Medulla oblongata (tissue), 1 donor: Measurements from ENCODE around the gene TSPEAR.

Experiments used
- DNase-seq: peaks from one replicate; pipeline ENCODE4 v3.0.0-alpha.2; 2015; ENCODE audit errors: extremely low spot score

Gene TSPEAR

DNA sequence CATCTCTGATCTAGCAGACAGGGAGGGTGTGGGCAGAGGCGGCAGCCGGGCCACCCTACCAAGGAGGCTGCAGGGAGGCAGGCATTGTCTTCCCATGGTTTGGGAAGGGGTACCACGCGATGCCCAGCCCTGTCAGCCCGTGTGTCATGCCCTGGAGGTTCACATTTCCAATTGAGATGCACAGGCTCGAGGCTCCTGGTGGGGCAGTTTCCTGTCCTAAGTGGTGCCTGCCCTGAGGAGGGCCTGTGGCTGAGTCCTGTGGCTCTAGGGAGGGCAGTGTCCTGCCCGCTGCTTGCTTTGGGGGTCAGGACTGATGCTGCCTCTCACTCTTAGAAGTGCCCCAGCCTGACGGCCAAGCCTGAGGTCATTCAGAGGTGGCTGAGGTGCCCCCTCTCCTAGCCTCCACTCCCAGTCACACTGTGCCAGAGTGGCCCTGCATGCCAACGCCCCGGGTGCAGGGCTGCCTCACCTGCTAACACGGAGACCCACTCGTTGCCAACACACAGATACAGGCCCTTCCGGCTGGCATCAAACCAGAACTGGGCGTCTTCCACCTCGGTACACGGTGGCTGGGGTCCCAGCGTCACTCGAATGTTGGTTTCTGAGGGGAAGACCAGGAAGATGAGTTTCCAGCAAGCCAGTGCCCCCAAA is 183.3 kb downstream of the TSPEAR start:
- no peak for DNase-seq

DNA sequence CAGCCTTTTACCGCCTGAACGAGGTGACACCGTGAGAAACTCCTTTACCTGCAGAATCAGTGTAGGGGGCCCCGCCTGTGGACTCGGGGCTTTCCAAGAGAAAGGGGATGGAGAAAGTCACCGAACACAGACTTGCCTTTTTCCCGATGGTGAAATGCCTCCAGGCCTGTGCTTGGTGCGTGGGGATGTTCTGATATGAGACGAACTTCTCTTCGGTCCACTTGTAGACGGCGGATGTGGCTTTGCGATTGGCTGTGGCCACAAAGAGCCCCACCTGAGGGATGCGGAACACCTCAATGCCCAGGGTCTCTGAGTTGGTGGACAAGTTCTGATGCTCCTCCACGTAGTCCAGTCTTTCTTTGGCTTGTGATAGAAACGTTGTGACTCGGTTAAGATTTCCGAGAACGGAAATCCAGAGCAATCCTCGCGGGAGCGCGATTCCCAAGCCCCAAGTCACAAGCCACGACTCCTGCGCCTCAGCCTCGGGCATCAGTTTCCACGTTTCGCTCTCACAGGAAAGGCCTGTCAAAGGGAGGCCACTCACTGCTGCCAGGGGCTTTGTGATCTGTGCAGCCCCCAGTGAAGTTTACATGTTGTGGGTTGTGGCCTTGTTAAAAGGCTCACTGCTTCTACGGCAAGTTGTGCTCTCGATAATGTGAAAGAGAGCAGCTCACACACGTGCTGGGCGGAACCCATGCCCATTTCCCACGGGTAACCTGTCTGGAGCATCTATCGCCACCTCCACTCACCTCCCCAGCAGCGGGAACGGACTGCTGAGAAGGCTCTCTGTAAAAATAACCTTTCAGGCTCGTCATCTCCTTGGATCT is 184.0 kb downstream of the TSPEAR start:
- DNase-seq = no peak

DNA sequence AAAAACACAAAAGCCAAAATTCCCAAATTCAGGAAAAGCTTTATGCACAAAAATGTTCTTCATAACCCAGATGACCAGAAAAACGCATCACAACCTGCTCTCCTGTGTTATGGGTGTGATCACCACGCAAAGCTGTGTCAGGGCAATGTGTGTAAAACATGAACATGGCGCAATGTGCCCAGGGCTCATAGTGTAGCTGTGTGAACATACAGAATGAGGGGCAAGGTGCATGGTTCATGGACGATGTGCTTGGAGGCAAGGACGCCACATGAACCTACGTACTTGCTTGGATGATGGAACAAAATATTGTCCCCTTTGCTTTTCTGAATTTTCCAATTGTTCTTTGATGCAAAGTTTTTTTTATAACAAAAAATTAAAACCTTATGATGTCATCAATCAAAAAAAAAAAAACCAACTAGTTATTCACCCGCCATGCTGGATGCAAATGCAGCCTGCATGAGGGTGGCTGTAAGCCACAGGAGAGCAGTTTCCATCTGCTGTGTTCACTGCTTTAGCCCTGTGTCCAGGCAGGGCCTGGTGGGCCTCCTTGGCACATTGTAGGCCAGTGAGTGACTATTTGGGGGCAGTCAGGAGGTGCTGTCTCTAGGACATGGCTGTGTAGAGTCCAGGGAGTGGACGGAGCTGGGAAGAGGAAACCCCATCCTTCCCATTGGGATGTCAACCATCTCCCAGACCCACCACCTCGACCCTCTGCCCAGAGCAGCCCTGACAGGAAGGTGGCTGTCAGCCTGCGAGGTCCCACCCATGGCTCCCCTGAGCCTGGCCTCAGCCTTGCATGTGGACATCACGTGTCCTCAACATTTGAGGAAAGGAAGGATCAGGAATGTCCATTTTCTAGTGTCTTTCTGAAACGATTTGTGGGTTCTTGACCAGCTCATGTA is 185.0 kb downstream of the TSPEAR start:
- DNase-seq = no peak

DNA sequence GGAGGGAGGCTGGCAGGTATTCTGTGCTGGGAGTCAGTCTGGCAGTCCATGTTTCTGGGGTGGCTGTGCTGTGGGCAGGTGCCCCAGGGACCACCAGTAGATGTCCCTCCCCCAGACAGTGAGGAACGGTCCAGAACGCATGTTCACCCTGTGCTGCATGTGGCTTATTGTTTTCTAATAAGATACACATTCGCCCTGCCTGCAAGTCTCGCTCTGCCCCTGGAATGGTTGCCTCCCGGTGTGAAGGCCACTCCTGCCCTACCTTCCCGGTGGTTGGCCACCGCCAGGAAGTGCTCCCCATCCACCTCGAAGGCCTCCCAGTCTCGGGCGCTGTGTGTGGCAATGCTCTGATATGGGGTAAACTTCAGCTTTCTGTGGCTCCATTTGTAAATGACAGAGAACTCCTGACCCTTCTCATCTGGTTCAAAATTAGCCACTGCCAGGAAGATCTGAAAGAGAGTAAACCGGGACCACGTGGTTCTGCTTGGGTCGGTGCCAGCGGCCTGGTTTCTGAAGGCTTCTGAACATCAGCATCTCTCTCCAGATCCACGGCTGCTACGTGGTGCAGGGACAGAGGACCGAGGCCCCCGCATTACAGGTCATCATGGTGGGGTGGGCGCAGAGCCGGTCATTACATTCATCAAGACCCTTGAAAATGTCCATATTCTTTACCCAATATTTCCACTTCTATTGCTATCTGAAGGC is 185.8 kb downstream of the TSPEAR start:
- no peak for DNase-seq

DNA sequence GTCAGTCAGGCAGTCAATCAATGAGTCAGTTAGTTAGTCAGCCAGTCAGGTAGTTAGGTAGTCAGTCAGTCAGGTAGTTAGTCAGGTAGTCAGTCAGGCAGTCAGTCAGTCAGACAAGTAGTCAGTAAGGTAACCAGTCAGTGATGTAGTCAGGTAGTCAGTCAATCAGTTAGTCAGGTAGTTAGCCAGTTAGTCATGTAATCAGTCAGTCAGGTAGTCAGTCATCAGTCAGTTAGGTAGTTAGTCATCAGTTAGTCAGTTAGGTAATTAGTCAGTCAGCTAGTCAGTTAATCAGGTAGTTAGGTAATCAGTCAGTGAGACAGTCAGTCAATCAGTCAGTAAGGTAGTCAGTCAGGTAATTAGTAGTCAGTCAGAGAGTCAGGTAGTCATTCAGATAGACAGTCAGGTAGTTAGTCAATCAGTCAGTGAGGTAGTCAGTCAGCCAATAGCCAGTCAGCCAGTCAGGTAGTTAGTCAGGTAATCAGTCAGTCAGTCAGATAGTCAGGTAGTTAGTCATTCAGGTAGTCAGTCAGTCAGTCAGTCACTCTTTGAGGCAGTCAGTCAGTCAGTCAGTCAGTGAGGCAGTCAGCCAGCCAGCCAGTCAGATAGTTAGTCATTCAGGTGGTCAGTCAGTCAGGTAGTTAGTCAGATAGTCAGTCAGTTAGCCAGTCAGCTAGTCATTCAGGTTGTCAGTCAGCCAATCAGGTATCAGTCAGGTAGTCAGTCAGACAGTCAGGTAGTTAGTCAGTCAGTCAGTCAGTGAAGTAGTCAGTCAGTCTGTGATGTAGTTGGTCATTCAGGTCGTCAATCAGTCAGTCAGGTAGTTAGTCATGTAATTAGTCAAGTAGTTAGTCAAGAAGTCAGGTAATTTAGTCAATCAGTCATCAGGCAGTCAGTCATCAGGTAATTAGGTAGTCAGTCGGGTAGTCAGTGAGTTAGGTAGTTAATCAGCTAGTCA is 186.7 kb downstream of the TSPEAR start:
- no peak for DNase-seq

DNA sequence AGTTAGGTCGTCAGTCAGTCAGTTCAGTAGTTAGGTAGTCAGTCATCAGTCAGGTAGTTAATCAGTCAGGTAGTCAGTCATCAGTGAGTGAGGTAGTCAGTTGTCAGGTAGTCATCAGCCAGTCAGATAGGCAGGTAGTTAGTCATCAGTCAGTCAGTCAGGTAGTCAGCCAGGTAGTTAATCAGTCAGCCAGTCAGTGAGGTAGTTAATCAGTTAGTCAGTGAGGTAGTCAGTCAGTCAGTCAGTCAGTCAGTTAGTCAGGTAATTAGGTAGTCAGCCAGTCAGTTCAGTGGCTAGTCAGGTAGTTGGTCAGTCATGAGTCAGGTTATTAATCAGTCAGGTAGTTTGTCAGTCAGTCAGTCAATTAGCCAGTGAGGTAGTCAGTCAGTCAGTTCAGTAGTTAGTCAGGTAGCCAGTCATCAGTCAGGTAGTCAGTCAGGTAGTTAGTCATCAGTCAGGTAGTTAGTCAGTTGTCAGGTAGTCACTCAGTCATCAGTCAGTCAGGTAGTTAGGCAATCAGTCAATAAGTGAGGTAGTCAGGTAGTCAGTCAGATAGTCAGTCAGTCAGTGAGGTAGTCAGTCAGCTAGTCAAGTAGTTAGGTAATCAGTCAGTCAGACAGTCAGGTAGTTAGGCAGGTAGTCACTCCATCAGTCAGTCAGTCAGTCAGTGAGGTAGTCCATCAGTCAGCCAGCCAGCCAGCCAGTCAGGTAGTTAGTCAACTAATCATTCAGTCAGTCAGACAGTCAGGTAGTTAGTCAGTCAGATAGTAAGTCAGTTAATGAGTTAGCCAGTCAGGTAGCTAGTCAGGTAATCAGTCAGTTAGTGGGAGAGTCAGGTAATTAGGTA is 187.6 kb downstream of the TSPEAR start:
- DNase-seq = no peak

DNA sequence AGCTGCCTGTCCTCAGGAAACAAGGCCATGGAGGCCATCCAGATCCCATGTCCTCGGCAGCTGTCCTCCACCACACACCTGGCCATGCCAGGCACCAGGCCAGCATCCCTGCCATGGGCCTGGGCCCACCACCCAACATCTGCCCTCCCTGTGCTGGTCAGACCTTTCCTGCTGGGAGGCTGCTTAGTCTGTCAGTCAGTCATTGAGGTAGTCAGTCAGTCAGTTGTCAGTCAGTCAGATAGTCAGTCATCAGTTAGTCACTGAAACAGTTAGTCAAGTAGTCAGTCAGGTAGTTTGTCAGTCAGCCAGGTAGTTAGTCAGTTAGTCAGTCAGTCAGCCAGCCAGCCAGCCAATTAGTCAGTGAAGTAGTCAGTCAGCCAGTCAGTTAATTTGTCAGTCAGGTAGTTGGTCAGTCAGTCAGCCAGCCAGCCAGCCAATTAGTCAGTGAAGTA is 188.6 kb downstream of the TSPEAR start:
- DNase-seq = no peak

DNA sequence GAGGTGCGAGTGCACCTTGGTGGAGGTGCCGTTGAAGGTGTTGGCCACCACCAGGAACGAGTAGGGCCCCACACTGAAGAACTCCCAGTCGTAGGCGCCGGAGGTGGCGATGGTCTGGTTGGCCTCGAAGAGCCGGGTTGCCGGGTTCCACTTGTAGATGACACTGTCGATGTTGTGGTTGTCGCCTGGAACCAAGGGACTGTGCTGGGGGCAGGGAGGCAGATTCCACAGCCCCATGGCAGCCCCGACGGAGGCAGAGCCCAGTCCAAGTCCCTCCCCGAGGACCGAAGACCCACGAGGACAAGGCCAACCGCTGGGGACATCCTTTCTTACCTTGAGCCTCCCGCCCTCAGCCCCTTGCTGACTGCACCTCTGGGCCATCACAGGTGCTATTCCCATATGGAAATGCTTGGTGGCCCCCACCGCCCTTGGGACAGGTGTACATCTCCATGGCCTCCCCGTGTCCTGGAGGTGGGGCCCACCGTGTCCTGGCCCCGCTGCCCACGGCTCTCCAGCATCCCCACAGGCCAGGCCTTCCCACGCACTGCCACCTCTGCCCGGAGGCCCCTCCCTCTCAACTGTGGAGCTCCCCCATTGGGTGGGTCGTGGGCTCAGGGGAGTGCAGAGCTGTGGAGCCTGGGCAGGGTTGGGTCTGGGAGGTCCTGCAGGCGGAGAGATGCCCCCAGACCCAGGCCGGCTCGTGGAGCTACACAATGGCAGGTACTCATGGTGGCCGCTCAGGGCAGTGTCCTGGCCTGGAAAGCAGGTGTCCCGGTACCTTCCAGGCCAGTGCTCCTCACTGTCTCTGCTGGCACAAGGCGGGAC is 189.2 kb downstream of the TSPEAR start:
- DNase-seq = no peak

DNA sequence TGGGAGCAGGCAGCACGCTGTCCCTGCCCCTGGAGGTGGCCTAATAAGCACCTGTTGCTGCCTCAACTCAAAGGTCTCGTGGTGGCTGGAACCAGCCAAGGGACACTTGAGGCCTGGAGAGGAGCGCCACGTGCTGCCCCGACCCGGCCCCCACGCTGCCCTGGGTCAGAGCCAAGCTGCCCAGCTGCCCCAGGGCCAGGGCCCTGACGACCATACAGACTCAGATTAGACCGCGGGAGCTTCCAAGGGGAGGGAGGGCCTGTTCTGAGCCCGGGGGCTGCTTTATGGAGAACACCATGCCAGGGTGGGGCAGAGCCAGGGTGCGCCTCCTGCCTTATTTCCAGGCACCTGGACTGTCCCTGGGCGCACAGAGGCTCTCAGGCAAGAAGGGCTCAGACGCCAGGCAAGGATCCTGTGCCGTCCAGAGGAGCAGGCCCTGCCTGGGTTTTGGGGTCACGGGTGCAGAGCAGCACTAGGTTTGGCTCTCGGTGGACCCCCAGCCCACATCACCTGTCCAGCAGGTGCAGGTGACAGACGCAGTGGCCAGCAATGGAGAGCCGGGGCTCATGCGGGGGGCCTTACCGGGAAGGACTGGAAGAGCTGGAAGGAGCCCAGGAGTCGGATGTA is 190.0 kb downstream of the TSPEAR start:
- DNase-seq = no peak

DNA sequence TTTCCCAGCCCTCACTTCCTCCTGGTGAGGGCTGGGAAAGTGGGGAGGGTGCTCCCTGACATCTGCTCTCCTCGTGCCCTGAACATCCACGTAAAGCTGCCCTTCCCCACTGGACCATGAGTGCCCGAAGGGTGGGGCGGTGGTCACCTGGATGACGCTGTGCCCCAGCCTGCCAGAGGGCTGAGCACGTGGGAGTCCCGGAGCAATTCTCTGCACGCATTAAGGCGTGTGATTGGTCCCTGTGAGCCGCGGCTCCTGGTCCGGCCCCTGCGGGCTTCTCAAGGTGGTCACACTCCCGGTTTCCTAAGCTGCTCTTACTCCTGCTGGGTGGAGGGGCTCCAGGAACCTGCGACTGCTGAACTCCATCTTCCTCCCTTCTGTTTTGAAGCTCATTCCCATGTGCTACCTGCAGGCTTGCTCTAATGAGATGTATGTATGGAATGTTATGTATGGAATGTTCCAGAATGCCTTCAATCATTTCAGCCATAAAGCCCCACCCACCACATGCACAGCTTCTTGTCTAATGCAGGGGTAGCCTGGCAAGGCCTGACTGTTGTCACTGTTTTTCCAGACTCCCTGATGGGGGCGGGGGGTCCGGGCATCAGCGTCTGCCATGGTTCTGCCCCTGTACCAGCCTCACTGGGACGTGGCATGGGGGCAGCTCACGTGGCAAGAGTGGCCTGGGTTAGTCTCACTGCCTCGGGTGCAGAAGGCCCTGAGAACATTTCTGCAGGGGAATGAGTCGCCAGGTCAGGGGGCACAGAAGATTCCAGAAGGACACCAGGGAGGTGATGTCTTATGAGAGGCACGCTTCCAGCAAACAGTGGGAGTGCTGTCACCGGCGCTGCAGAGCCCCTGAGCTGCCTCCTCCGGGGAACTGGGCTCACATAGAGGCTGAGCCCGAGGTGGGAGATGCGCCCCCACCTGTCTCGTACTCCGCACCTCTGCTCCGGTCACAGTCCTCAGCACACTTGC is 190.8 kb downstream of the TSPEAR start:
- no peak for DNase-seq

DNA sequence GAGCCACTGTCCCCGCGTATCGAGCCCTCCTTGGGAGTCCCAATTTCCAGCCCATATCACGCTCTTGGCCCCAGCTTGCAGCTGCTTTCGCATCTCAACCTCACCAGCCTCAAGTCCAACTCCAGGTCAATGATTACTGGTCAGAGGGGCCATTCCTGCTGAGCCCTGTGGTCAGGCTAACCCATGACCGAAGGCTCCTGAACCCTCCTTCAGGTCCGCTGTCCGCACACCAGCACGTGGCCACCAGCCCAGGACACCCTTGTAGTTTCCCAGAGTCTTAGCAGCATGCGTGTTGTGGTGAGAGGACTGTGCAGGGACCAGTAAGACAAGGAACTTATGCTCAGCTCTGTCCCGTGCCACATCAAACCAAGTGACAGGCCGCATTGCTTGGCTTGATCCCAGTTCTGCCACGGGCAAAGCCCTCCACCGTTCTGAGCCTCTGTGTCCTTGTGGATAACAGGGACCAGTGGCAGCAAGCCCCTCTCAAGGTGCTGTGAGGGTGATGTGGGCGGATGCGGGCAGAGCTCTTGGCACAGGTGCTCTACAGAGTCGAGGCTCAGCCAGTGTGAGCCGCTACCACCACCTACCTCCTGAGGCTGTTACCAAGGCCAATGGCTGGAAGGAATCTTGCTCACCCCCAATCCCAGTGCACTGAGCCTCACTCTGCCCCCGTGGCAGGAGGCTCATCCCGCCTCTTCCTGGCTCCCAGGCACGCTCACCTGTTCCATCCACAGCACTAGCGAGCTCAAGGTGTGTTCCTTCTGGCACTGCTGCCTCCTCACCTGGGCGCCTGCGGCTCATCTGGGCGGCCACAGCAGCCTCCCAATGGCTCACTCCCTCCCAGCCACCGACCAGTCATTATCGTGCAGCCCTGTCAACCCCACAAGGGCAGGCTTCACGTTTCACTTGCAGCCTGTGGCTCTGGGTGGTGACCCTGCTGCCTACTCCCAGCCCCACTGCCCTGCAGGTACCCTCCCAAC is 191.7 kb downstream of the TSPEAR start:
- DNase-seq = no peak

DNA sequence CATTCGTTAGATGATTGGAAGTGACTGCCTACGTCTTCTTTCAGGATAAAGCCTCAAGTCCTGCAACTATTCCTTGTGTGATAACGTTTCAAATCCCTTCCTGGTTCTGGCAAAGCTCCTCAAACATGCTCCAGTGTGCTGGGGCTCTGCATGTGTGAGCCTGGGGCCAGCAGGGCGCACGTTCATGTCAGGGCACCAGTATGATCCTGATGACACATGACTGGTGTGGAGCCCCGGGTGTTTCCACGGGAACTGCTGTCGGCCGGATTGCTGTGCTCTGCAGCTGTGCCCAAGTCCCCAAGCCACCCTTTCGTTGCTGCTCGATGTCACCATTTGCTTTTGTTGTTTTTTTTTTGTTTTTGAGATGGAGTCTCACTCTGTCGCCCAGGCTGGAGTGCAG is 192.7 kb downstream of the TSPEAR start:
- DNase-seq = no peak

DNA sequence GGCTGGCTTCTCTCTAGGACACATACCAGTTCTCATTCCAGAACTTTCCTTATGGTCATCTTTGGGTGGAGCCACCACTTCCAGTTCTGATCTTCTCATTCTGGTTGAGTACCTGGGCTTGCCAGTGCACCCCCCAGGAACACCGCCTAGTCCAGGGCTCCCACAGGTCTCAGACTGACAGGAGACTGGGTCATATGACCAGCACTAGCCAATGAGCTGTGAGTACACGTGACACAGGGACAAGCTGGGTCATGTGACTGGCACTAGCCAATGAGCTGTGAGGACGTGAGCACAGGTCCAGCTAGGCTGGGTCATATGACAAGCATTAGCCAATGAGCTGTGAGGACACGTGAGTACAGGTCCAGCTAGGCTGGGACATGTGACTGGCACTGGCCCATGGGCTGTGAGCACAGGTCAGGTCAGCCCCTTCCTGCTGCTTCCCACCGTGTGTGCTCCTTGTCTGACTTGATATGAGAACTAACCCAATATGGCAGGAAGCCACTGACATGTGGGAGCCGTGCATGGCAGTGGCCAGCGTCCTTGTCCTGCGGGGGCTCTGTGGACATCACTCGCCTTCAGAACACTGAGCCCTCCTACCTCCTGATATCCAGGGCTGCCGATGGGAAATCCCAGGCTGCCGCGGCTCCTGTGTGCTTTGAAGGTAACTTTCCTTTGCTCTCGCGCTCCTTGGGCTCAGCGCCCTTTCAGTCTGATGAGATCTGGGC is 194.0 kb downstream of the TSPEAR start:
- DNase-seq = peak; percentile 43

DNA sequence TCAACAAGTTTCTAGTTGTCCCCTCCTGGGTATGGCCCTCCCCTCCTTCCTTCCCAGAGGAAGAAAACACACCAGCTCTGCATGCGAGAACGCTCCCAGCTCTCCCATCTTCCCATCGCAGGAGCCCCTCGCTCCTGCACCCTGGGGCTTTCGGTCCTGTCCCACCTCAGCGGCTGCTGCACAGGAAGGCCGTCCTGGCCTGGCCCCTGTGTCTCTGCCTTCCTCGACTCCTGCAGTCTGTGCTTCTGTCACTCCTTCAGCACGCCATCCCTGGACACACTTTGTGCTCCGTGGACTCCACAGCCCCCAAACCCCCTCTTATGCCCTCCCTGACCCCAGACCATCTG is 194.6 kb downstream of the TSPEAR start:
- no peak for DNase-seq

DNA sequence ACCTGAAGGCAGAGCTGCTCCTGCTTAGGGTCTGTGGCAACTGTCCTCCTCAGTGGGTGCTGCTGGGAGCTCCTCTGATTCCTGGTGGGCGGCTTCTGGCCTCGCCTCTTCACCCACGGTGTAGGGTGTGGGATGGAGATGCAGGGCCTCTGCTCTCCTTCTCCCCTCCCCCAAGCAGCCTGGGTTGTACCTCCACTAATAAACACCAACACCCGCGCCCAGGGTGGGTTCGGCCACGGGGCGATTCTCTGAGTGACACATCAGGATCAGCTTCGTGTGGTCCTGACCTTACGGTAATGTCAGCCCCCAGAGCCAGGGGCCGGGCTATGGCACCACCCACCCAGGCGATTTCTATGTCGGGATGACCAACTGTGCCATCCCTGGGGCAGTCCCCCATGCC is 195.0 kb downstream of the TSPEAR start:
- DNase-seq = no peak
